COLO829 (cell line): ENCODE results near the gene PIMREG.
"Not testable (repeated sequence)": the region's sequence is repeated elsewhere in the genome, so short reads cannot be mapped to it uniquely, and the experiment has no call there.

Experiments
- DNase-seq: peaks from one replicate; pipeline ENCODE4 v3.0.0; 2012; ENCODE audit warnings: low spot score

The PIMREG gene

DNA sequence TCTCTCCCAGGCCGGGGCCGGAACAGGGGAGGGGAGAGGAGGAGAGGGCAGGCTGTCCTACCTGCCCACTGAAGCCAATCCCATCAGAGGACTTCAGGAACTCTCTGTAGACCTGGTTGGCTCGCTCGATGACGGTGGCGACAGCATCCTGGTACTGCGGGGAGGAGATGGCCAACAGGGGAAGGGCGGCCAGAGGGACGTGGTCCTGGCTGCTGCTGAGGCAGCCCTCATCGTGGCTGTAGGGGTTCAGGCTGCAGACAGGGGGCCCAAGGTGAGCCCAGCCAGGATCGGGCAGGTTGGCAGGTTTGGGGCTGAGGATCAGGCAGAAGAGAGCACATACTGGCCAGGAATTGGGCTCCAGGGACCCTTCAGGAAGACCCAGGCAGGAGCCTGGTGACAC lies 34.2 kb downstream of the PIMREG start:
- no peak for DNase-seq

GRCh38 chr17:6479622-6480302 lies 35.5 kb downstream of the PIMREG start:
- DNase-seq = no peak

DNA sequence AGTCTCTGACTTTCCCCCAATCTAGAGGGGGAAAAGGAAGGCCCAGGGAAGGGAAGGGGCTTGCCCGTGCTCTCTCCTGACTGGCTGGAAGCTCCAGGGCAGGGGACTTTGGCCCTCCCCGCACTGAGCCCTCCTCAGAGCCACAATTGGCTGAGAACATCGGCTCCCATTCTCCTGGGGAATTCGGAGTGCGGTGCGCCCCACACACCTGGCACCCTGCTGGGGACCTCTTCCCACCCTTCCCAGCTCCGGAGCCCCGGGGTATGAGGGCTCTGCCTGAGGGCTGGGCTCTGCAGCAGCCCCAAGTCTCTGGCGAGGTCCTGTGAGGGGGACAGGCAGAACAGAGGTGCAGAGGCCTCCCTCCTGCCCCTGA lies 36.0 kb downstream of the PIMREG start:
- DNase-seq = no peak

GRCh38 chr17:6482105-6482455 lies 37.8 kb downstream of the PIMREG start:
- DNase-seq = no peak

DNA sequence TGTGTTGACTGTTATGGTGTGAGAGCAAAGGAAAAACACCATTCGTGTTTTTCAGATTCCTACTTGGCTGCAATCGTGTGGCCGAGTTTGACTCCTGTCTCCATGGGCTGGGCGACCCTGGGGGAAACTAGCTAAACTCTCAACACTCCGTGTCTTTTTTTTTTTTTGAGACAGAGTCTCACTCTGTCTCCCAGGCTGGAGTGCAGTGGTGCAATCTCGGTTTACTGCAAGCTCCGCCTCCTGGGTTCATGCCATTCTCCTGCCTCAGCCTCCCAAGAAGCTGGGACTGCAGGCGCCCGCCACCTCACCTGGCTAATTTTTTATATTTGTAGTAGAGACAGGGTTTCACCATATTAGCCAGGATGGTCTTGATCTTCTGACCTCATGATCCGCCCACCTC lies 38.5 kb downstream of the PIMREG start:
- DNase-seq = not testable (repeated sequence)

GRCh38 chr17:6483507-6483906 lies 39.3 kb downstream of the PIMREG start:
- no peak for DNase-seq

GRCh38 chr17:6485646-6486412 lies 41.6 kb downstream of the PIMREG start:
- no peak for DNase-seq

GRCh38 chr17:6487251-6488007 lies 43.2 kb downstream of the PIMREG start:
- no peak for DNase-seq

DNA sequence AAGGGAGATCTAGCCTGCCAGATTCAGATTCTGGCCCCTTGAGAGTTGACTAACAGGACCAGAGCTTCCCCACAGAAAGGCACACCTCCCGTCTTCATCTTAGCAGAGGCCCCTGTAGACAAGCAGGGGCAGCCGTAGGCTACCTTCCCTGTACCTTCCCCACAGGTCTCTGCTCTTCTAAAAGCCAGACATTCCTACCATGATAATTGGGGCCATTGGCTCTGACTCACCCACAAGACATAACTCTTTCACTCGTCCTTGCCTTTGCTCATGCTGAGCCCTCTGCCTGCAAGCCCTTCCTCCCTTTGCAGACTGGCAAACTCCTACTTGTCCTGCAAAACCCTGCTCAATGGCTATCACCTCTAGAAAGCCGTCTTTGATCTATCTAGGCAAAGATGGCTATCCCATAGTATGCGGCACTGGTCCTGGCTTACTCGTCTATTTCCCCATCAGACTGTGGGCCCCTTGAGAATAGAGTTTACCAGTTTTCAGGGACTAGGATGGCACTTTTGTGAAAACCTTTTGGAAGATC lies 43.8 kb downstream of the PIMREG start:
- no peak for DNase-seq

DNA sequence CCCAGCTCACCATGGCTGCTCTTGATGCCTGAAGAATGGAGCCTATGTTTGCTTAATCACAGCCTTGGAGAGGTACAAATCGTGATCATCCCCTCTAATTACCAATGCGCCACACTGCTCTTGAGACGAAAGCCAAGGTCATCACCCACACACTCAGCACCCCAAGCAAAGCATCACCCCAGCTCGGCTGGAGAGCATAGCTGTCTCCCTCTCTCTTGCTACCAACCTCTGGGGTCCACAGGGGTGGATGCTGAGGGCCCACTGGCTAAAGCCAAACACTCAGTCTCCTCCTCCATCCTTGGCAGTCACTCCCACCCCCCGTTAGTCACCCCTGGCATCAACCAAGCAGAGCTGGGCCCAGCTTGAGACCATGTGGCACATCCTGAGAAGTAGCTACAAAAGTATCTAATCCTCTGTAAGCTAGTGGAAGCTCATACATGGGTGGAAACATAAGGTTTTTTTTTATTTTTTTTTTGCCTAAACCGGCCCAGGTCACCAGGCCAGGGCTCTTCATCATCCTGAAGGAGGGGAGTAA lies 44.8 kb downstream of the PIMREG start:
- no peak for DNase-seq

DNA sequence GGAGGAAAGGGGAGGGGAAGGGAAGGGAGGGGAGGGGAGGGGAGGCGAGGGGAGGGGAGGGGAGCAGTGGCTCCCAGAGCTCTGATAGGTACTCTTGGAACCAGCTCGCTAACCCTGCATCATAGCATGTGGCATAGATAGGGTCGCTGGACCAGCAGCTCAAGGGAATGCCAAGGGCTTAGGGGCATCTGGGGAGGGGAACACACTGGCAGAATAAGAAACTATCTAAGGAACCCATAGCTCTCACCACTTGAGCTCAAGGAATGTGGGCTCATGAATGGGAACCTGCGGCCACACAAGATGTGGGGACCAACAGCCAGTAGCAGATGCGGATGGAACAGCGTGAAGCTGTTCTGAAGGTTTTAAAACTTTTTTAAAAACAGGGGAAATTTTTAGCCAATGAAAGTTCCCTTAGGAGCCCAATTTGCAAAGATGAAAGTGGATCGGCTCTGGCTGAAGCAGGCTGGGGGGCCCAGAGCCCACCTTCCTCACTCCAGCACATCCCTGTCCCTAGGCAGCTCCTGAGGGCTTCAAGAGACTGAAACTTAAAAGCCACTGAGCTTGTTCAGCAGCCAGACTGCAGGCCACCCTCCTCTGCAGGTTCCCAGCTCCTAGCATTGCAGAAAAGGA lies 46.9 kb downstream of the PIMREG start:
- DNase-seq = no peak

DNA sequence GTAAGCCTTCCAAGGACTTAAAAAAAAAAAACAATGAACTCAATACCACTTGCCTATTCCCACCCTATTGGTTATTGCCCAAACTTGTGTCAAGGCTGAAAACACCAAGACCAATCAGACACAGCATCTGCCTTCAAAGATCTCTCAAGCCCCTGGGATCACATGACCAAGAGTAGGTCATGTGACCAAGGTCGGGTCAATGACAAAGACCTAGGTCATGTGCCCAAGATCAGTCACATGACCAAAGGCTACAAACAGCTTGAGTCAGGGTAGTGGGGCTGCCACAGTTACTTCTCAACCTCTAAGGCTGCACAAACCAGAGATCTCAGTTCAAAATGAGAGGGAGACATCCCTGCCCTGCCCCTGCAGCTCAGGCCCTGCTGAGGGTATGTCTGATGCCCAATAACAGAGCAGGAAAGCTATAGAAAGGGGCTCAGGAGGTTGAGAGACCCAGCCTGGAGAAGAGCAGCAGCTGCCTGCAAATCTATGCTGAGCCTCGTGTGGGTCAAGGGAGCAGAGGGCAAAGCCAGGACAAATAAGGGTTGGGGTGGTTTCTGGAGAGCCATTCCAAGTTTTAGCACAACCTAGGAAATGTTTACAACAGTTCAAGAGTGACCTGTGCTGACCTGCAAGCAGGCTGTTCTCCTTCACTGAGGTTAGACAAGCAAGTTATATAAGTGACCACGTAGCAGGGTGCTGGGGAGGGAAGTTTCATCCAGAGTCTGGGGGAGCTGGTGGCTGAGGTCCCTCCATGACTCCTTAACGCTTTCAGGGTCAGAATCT lies 48.8 kb downstream of the PIMREG start:
- no peak for DNase-seq

- no peak for DNase-seq
Measured at GRCh38 chr17:6494239-6494941, 50.1 kb downstream of the PIMREG start.

DNA sequence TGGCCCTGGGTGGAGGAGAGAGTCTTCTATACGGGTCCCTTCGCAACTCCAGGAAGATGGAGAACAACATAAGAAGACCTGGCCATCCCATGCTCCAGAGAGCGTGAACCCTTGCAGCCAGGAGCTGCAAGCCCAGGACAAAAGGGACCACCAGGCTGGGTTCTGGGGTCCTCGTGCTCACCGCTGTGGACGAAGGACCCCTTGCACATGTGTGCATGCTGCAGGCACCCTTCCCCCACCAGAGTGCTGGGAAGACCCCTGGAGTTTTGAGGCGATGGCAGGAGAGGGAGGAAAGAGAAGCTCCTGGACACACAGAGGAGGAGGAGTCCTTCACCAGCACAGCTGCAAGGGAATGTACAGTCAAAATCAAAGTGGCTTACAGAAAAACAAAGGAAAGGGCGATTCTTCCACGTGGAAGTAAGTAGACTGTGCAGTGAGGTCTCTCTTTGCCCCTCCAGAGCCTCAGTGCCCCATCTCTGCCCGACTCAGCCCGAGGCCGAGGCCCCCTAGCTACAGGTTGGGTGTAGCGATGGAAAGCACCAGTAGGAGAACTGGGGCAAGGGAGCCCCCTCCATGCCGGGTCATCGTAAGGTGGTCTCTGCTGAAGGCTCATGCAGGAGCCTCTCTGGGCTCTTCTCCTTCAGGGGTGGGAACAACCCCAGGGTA lies 51.3 kb downstream of the PIMREG start:
- DNase-seq = no peak

DNA sequence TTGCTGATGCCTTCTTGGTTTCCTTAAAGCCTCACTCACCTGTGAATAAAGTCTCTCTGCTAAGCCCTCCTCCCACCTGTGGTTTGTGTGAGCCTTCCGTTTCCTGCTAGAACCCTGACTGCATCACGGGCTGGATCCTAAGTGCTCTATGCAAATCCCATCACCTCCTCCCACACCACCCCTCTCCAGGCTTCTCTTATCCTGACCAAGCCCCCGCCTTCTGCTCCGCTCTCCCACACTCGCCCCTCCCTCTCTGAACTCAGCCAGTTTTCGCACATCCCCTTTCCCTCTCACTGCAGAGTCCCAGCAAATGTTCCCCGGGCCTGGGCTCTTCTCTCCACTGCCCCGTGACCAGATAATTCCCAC lies 51.8 kb downstream of the PIMREG start:
- no peak for DNase-seq

DNA sequence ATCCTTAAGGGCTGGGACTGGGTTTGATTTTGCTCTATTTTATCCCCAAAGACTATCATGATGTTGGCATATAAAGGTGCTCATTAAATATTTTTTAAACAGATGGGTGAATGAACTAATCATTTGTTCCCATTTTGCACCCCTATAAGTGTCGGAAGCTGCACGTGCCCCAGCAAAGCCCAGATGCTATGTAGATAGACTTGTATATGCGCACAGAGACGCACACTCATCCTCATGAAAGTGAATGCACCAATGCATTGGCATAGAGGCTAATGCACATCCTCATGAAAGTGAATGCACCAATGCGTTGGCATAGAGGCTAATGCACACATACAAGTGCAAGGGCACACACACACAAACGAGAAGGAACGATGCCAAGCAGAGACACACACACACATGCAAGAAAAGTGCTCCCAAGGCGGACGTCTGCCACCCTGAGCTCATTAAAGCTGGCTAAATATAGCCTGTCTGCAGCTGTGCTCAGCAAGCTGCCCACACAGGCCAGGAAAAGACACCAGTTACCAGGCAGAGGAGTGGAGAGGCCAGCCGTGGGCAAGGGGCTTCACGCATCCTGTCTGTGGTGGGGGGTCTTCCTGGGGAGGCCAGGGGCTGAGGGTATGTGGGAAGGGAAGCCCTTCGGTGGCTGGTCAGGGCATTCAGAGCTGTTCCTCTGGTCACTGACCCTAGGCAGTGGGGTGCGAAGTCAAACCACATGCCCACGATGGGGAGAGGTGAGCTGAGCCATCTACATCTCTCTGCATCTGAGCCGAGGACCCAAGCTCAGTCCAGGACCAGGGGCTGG lies 52.6 kb downstream of the PIMREG start:
- no peak for DNase-seq

DNA sequence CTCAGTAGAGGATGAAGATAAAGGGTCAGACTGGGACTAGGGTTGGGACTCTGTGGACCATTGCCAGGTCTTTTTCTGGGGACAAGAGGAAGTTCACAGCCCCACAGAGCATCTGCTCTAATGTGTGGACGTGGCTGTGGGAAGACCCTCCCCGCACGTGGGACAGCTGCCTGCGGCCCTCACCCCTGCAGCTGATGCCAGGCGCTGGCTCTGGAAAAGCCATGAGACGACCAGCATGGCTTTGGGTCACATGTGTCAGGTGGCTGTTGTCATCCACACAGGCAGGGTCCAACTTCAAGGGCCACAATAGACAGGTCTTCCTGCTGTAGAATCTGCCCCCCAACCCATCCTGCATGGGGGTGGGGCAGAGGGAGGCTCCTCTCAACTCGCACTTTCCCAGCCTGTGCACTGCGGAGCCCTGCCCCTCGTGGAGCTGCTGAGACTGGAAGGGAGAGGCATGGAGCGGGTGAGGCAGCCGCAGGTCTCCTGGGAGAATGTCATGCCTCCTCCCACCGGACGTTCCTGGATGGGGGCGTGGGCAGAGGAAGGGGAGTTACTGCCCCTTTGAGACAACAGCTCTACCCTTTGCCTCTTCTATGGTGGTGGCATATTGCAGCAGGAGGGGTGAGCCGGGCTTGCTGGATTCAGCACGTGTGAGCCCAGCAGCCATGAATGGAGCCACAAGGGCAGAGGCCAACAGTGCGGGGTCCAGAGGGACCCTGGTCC lies 53.4 kb downstream of the PIMREG start:
- no peak for DNase-seq

DNA sequence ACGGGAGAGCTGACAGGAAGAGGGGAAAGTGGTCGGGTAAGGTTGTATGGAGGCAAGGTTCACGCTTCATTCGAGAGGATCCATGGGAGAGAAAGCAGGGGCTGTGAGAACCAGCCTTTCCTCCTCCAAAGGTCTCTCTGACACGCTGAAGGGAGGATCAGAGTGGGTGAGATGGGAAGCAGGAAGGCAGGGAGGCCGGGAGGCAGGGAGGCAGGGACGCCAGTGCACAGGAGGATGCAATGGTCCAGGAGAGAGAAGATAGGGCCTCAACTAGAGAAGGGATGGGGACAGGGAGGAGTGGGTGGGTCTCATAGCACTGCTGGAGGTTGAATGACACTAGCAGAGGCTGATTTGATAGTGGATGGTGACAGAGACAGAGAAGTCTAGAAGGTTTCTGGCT lies 54.1 kb downstream of the PIMREG start:
- no peak for DNase-seq
